MV-4-11 (cell line): ENCODE data around the gene CST8.

Experiments
- DNase-seq: peaks from one replicate; lab custom pipeline; 2025; lab: John Stamatoyannopoulos, UW

CST8 gene

DNA sequence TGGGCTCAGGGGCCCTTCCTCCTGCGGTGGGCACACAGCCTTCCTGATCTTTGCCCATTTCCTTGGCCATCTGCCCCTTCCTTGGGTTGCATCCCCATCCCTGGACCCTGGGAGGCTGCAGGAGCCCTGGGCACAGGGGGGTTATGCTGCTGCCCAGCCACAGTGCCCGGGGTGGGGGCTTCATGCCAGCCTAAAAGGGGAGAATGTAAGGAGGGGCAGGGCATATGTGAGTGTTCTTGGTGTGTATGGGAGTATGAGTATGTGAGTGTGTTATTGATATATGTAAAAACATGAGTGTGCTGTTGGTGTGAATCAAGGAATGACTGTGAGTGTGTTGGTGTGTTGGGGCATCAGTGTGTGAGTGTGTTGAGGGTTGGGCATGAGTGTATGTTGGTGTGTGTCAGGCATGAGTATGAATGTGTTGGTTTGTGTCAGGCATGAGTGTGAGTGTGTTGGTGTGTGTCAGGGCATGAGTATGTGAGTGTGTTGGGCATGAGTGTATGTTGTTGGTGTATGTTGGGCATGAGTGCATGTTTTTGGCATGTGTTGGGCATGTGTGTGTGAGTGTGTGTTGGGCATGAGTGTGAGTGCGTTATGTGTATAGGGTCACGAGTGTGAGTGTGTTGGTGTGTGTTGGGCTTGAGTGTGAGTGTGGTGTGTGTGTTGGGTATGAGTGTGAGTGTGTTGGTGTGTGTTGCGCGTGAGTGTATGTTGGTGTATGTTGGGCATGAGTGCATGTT is 14.7 kb upstream of the CST8 start:
- DNase-seq = no peak

DNA sequence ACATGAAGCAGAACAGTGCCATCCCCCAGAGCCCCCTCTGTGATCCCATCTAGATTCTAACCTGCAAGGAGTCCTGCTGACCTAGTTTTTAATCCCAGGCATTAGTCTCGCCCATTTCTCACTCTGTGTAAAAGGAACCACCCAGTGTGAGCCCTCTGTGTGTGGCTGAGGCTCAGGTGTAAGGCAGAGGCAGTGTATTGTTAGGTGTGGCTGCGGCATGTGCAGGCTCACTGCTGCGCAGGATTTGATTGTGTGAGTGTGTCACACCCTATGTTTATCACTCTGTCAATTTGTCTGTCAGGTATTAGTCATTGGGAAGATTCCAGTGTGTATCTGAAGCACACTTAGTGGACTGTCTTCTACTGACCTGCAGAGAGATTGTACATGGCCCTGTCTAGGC is 13.7 kb upstream of the CST8 start:
- no peak for DNase-seq

DNA sequence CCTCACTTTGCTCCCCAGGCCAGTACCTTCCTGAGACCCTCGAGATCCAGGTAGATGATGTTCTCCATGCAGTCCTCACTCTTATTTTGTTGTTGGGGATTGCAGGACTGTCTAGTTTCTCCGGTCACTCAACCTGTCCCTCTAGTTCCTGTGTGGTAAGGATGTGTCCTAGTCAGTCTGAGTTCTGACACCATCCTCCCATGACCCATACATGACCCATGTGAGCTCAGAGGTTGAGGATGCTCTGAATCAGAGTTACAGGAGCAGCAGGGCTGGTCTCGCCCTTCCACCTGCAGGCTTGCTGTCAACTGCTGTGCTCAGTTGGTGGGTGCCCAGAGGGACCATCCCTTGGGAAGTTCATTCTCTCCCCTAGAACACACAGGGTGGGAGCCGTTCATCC is 11.9 kb upstream of the CST8 start:
- DNase-seq = no peak

DNA sequence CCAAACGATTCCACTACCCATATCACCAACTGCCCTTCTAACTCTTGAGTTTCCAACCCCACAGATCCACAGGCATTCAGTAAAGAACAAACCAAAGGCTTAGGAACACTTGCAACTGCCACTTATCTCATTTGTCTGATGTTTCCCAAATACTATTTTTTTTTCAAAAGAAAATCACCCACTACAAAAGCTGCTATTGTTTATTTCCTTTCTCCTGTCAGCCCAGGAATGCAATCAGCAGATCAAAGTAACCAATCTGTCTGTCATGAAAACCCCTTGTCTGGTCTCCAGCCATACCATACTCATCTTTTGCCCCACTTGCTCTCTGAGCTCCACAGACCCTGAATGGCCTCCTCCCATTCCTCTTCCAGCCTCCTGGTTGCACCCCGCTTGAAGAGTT is 8.8 kb upstream of the CST8 start:
- DNase-seq = no peak

DNA sequence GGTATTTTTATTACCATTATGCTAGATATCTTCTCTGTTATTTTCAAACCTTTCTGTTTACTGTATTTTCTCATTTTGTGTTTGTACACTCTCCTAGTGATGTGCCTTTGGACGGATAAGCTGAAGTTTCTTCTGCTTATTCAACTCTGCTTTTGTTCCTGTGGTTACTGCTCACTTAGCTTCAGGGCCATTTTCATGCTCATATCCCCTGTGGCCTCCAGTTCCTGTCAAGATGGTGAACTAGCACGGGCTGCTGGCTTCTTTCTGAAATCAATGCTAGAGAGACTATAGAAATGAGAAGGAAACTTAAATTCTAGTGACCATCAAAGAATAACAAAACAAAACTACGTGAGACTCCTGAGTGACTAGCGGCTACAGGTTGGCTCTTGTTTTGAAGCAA is 6.8 kb upstream of the CST8 start:
- no peak for DNase-seq

DNA sequence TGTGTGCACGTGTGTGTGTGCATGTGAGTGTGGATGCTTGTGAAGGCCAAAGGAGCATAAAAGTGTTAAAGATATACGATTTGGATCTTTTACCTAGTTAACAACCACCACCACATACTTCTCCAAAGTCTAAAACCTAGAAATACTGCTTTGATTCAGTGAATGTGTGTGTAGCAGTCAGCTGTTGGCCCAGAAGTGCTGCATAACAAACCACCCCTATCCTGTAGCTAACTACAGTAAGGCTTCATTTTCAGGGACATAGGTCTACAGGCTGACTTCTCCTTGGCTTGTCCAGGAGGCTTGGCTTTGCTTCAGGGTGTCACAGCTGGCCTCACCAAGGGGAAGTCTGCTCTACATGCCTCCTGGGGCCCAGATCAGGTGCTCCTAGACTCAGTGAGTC is 2.4 kb upstream of the CST8 start:
- no peak for DNase-seq

DNA sequence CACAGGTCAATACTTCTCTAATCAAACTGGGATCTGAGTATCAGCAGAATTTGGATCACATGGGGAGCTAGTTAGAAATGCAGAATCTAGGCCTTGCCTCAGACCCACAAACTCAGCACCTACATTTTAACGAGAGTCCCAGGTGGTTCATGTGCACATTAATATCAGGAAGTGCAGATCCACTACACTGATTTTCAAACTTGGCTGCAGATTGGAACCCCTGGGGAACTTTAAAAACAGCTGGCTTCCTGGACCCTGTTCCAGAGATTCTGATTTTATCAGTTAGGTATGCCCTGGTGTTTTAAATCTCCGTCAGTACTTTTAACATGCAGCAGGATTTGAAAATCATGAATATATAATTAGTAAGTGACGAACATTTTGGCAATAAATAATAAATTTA is 1.9 kb upstream of the CST8 start:
- DNase-seq = no peak

DNA sequence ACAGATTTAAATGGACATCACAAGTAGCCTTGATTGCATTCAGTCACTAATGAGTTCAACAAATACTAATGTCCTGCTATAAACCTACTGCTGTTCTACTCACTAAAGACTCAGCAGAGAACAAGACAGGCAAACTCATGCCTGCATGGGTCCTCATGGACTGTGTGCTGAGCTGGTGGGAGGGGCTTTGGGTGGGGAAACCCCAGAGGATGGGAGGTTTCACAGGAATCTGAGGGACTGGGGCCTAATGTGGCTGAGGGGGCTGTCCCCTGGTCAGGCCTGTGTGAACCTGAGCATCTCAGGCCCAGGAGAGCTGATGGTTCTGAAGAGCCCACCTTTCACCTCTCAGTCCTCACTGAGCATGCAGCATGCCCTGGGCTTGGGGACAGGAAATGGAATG is 1.4 kb downstream of the CST8 start:
- no peak for DNase-seq

DNA sequence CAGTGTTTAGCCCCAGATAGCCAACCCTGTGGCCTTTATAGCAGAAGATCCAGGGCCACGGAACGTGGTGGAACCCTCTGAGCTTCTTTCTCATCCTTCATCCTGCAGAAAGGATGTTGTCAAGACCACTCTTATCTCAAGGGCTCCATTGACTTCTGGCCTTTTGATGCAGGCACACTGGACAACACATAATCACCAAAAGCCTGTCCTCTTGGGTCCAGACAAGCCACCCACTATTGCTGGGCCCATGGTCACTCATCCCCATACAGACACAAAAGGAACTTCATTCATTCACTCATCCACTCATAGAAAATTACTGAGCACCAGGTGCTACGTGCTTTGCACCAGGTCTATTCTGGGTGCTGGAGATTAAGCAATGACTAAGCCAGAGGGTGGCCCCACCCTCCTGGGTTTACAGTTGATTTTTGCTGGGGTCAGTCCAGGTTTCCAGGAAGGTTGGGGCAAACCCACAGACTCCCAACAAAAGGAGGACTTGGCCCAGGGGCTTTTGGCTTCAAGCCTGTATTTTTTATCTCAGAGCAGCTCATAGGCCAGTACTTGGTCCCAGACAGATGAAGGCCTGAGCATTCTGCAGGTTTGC is 2.4 kb downstream of the CST8 start:
- no peak for DNase-seq

DNA sequence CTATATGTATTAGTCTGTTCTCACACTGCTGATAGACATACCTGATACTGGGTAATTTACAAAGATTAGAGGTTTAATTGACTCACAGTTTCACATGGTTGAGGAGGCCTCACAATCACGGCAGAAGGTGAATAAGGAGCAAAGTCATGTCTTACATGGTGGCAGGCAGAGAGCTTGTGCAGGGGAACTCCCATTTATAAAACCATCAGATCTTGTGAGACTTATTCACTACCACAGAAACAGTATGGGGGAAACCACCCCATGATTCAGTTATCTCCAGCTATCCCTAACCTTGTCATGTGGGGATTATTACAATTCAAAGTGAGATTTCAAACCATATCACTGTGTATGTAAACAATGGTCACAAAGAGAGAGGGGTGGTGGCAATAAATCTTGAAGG is 6.6 kb downstream of the CST8 start:
- no peak for DNase-seq

DNA sequence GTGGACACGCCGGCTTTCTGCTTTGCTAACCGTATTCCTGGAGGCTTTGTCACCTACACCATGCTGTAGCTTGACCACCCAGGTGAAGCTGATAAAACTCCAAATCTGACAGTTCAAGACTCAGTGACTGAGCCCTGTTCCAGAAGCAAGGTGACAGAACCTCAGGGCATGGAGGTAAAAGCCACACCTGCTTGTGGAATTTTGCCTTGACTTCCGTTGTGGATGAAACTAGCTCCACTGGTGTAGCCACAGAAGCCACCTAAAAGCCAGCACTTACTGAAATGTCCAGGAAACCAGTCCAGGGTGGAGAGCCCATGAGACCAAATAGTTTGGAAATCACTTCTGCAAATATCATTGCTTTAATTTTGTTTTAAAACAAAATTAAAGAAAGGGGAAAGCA is 11.0 kb downstream of the CST8 start:
- no peak for DNase-seq

DNA sequence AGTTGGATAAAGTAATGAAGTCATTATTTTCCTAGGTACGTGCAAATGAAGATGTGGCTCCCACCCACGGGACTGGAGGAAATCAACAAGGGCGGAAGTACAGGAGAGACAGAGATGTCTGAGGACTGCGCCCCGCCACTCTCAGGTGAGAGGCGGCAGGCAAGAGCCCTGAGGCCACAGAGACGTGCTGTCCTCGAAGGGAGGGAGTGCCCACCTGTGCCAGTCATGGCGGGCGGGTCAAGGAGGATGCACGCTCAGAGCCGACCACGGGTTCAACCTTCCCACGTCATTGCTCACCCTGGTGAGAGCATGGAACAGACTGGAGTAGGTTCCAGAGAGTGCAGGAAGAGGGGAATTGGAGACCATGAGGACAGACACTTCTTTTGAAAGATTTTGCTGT is 12.7 kb downstream of the CST8 start:
- DNase-seq = no peak

DNA sequence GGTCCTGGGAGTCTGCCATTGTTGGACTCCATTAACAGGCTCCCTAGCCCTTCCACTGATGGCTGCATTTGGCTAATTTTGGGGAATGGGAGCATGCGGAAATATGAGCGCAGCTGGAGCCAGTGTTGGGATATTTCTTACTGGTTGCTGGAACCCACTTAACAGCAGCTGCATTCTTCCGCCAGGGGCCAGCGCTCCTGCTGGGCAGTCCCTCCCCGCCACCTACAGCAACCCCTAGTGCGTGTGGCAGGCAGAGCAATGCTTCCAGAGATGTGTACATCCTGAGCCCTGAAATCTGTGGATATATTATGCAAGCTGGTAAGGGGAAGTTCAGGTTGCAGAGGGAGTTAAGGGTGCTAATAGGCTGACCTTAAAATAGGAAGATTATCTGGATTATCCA is 16.4 kb downstream of the CST8 start:
- no peak for DNase-seq

DNA sequence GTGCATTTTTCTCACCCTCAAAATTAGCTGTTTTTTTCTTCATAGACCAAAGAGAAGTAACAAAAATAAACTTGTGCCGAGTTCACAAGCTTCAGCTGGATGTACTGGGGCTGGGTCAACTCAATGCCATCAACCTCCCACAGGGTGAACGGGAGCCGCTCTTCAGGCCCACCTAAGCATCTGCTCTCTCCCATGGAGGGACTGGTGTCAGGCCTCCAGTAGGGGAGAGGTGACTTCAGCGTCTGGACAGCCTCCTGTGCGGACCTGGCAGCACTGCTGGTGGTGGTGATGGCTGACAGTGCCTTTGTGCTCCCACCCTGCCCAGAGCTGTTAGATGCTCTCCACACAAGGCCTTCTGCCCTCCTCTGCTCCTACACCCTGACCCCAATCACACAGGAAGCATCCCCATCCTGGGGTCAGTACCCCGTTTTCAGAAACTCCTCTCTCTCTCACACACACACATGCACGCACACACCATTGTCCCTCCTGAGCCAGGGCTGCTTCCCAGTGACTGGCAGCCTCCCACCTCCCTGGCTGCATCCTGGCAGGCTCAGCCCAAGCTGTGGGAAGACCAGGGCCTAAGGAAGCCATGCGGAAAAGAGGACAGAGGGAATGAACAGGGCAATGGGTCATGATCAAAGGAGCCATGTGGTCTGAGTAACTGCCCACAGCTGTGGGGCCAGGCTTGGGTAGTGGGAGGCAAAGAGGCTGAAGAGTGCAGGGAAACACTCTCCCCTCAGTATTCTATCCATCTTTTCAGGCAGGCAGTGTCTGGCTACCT is 17.7 kb downstream of the CST8 start:
- DNase-seq = no peak

DNA sequence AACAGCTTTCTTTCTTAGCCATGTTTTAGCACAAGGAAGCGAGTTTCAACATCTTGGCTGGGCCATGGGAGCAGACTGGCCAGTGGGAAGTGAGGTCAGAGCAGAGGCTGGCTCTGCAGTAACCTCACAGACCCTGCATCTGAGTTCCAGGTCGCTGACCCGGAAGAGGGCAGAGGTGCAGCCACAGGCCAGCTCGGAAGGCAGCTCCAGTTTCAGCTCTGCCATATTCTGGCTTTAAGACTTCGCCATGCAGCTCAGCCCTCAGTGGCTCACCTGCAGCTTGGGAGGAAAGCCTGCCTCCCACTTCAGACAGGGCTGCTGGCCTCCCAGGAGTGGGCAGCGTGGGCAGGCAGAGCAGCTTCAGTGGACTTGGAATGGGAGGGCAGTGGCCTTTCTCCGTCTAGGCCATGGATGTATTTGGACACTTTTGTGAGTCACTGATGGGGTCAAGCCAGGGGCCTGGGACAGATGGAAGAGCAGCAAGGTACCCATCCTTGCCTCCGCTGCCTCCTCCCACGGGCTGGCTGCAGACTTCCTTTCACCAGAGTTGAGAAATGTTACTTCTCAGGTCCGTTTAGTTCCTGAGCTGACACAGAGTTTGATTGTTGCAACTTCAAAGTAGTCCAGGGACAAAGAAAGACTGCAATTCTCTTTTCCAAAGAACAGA is 18.5 kb downstream of the CST8 start:
- DNase-seq = no peak

DNA sequence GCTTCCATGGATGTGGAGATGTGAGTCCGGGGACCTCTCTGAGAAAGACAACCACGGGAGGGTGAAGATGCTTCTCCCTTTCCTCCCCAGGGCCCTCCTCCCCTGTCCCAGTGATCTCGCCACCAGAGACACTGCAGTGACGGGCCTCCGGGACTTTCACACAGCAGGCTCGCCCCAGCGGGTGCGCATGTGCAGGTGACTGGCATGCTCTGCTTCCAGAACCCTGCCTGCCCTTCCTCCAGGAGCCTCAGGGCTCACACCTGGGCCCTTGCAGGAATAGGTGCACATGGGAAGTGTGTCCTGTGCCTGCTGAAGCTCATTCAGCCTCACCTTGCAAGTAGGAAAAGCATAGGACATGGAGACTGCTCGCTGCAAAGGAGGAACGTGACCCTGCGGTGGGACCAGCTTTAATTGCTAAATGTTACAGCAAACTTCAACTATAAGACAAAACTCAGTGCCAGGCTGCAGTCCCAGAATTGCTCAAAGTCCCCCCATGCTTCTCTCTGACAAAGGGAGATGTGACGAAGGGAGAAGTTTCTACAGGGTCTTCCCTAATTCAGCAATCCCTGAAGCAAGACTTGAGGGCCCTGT is 19.2 kb downstream of the CST8 start:
- no peak for DNase-seq

DNA sequence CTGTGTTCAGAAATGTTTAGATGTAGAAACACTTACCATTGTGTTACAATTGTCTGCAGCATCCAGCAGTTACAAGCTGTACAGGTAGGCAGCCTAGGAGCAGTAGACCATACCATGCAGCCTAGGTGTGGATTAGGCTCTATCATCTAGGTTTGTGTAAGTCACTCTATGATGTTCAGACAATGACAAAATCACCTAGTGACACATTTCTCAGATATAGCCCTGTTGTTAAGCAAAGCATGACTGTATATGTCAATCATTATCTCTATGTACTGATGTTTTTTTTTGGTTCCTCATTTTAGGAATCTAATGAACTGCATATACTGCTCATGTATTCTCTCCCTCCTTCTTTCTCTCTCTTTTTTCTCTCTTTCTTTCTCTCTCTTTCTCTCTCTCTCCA is 22.2 kb downstream of the CST8 start:
- DNase-seq = no peak

DNA sequence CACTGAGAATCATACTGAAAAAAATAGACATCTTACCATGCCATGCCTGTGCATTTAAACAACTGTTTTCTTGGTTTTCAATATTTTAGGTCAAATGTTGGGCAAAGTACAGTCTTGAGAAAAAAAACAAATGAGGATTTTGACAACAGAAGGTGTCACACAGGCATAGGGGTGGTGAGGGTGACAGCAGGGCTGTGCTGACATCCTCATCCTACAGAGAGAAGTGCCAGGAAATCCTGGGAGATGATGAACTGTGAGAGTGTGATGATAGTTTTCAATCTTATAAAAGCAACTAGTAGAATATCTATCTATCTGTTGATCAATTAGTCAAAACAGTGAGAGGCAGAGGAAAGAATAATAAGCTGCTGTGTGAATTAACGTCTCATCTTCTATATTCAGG is 23.9 kb downstream of the CST8 start:
- no peak for DNase-seq

DNA sequence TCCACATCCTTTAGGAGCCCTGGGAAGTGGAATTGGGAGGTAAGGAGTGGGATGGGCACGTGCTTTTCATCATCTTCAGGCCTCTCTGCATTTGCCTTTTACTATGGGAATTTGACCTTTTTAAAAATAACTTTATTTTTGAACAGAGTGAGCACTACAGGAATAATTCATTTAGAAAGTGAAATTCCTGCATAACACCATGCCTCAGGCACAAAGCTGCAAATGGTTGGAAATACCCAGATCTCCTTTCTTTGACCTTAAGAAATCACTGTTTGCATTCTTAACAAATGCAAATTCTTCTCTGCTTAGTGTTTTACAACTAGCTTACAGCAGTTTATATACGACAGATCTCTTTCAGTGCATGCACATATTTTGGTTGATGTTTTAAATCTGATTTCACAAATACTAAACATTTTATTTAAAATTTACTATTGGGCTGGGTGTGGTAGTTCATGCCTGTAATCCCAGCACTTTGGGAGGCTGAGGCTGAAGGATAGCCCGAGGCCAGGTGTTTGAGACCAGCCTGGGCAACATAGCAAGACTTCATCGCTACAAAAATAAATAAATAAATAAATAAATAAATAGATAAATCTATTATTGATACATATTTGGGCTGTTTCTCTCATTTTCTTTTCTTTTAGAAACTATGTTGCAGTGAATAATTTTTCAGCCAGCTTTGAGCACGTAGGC is 24.5 kb downstream of the CST8 start:
- no peak for DNase-seq

DNA sequence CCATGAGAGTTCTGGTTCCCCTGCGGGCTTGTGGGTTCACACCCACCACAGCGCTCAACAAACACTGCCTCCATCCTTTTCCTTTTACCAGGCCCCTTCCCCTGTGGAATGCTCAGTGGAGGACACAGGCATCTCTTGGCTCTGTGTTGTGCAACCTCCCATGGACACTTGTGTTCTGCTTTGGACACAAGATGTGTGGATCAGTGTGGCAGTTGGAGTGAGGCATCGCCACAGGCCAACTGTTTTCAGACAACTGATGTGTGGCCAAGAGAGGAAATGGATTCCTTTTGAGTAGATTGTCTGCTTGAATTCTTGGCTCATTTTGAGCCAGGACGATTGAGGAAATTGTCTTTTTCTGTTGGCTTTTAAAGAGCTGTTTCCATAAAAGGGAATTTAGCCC is 26.8 kb downstream of the CST8 start:
- DNase-seq = peak; percentile 73

DNA sequence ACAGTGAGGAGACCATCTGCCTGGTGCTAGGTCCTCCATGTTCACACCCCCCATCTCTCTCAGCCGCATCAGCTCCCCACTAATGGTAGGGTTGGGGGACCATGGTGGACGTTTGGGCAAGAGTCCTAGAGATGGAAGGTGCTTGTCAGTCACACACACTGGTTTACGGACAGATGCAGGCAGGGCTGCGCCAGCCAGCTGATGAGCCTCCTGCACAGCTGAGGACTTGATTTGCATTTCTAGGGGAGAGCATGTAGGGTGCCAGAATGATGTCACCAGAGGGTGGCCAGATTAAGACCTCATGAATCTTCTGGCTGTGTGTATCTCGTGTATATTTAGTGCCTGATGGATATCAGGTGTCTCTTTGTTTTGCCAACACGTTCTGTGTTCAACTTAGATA is 28.6 kb downstream of the CST8 start:
- DNase-seq = no peak

DNA sequence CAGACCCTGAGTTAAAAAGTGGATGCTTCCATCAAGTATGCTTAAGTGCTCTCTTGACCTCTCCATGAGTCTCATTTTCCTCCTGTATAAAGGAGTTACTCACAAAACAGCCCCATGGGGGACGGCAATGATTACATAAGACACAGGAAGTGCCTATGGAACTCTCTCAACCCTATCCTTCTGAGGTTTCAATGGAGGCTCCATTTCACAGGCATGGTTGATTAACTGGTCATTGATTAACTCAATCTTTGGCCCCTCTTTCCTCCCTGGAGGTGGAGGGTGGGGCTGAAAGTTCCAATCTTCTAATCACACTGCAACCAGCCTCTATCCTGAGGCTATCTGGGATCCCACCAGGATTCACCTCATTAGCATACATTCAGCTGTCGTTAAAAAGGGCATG is 29.3 kb downstream of the CST8 start:
- DNase-seq = peak; percentile 49
